GM12878 (cell line): ENCODE measurements around the gene AGBL1. TPM values are rescaled to one million over a fixed set of nuclear protein-coding genes. Genes with fewer than 3 reads are reported as not detected.

Experiments
- ATAC-seq: fragments of 200-7000 bp; cut with Tn5 transposase; 3 replicates; pipeline ENCODE4 v1.9.1; 2020; ENCODE audit warnings: mild to moderate bottlenecking, moderate library complexity
- BruUV-seq: library from RNA; stranded (reverse); fragments of 400-500 nt; replicated peaks from 2 replicates; lab custom pipeline; 2021; lab: Mats Ljungman, UMichigan
- CTCF ChIA-PET: fragments of 300-600 bp; sonication (Branson Sonifier 250); formaldehyde crosslinking; extraction: SDS; loops from one replicate; lab custom pipeline; 2021; ENCODE audit warnings: inconsistent platforms; lab: Yijun Ruan, JAX
- POLR2A ChIA-PET: fragments of 350-600 bp; formaldehyde crosslinking; extraction: SDS; loops from one replicate; lab custom pipeline; 2021; ENCODE audit warnings: inconsistent platforms; lab: Charles Lee
- RAD21 ChIA-PET: fragments of 300-600 bp; sonication (Branson Sonifier 250); formaldehyde crosslinking; loops from one replicate; lab custom pipeline; 2023; ENCODE audit warnings: antibody characterized with exemption; ENCODE audit not compliant: unreplicated experiment; lab: Charles Lee
- SMC1A ChIA-PET: fragments of 300-600 bp; sonication (Branson Sonifier 250); formaldehyde crosslinking; loops from one replicate; lab custom pipeline; 2023; ENCODE audit not compliant: unreplicated experiment, uncharacterized antibody; lab: Charles Lee
- DNase-seq: peaks from one replicate; pipeline ENCODE4 v3.0.0-alpha.2; 2011; ENCODE audit warnings: low read depth, low spot score
- FAIRE-seq: peaks from 3 replicates; lab custom pipeline; 2011; peaks lifted over from hg19 to GRCh38; lab: Jason Lieb, UNC
- H2AFZ ChIP-seq: 2 replicates; pipeline ENCODE4 v1.6.0; 2011; ENCODE audit warnings: low read depth, low read length, control low read depth; ENCODE audit not compliant: control insufficient read depth
- H3K27ac ChIP-seq: 2 replicates; pipeline ENCODE4 v1.5.1; 2011; ENCODE audit warnings: control low read depth; ENCODE audit not compliant: control insufficient read depth, insufficient read depth
- H3K27me3 ChIP-seq, 2 experiments: replicated peaks in 1 of 2; 2 replicates each; pipeline versions ENCODE4 v1.6.0 to v1.6.1; 2011; ENCODE audit warnings: low read length in 1 of 2; ENCODE audit not compliant: control insufficient read depth in 2 of 2, insufficient read depth in 2 of 2
- H3K36me3 ChIP-seq, 2 experiments: 2 replicates each; pipeline ENCODE4 v1.5.1; 2011; ENCODE audit warnings: low read length in 1 of 2; ENCODE audit not compliant: control insufficient read depth in 2 of 2, insufficient read depth in 2 of 2
- H3K4me1 ChIP-seq: 2 replicates; pipeline ENCODE4 v1.6.1; 2011; ENCODE audit warnings: mild to moderate bottlenecking, low read length, moderate library complexity, mixed read lengths; ENCODE audit not compliant: control insufficient read depth, insufficient read depth
- H3K4me2 ChIP-seq: 2 replicates; pipeline ENCODE4 v1.6.0; 2011; ENCODE audit warnings: control low read depth; ENCODE audit not compliant: control insufficient read depth, insufficient read depth
- H3K4me3 ChIP-seq: fragments of 200-600 bp; sonication (generic); 2 replicates; pipeline ENCODE4 v1.5.1; 2016
- H3K79me2 ChIP-seq: 2 replicates; pipeline ENCODE4 v1.6.0; 2011; ENCODE audit warnings: low read length; ENCODE audit not compliant: control insufficient read depth, insufficient read depth
- H3K9ac ChIP-seq: 2 replicates; pipeline ENCODE4 v1.8.0; 2011; ENCODE audit warnings: low read length, control low read depth, mixed read lengths; ENCODE audit not compliant: control insufficient read depth, insufficient read depth
- H3K9me3 ChIP-seq: replicated peaks from 3 replicates; pipeline ENCODE4 v1.5.1; 2011; ENCODE audit warnings: mild to moderate bottlenecking, low read length; ENCODE audit not compliant: control insufficient read depth, insufficient read depth
- H4K20me1 ChIP-seq: 2 replicates; pipeline ENCODE4 v1.6.0; 2011; ENCODE audit not compliant: control insufficient read depth, insufficient read depth
- ASH2L ChIP-seq: fragments of 300-600, 200-600 bp; sonication (generic); IDR thresholded peaks from 2 replicates; pipeline ENCODE4 v1.6.1; 2017; ENCODE audit warnings: low read depth, mild to moderate bottlenecking, borderline replicate concordance
- CTCF ChIP-seq, 3 experiments: IDR thresholded peaks in 2 of 3; conservative IDR thresholded peaks in 1 of 3; 2 replicates each; pipeline ENCODE4 v1.5.1; 2011; ENCODE audit warnings: low read depth in 3 of 3, low read length in 3 of 3, mild to moderate bottlenecking in 3 of 3, control low read depth in 2 of 3, moderate library complexity in 2 of 3, inconsistent platforms in 1 of 3, mixed read lengths in 1 of 3; ENCODE audit not compliant: control insufficient read depth in 2 of 3, insufficient read depth in 1 of 3; ENCODE audit errors: extremely low read depth in 1 of 3
- MLLT1 ChIP-seq: fragments of 450-650 bp; IDR thresholded peaks from 2 replicates; pipeline ENCODE4 v1.6.1; 2016; ENCODE audit warnings: mild to moderate bottlenecking
- MYC ChIP-seq: IDR thresholded peaks from 2 replicates; pipeline ENCODE4 v1.6.1; 2011; ENCODE audit warnings: mild to moderate bottlenecking, low read length, moderate library complexity, inconsistent platforms; ENCODE audit not compliant: insufficient read depth, insufficient replicate concordance, insufficient read length, severe bottlenecking
- RB1 ChIP-seq: fragments of 450-650 bp; formaldehyde crosslinking; IDR thresholded peaks from 2 replicates; pipeline ENCODE4 v1.6.1; 2017; ENCODE audit warnings: mild to moderate bottlenecking, borderline replicate concordance
- RELA ChIP-seq: fragments of 450-650 bp; IDR thresholded peaks from 2 replicates; pipeline ENCODE4 v1.8.0; 2014; ENCODE audit warnings: borderline replicate concordance; ENCODE audit not compliant: partially characterized antibody
- RELB ChIP-seq: fragments of 450-650 bp; IDR thresholded peaks from 2 replicates; pipeline ENCODE4 v1.6.1; 2017; ENCODE audit warnings: low read depth, mild to moderate bottlenecking, moderate library complexity
- RUNX3 ChIP-seq: IDR thresholded peaks from 2 replicates; pipeline ENCODE4 v1.6.1; 2012; ENCODE audit warnings: low read length, inconsistent platforms
- SP1 ChIP-seq: IDR thresholded peaks from one replicate; pipeline ENCODE4 v1.6.1; 2011; ENCODE audit warnings: low read depth, low read length
- SPI1 ChIP-seq: IDR thresholded peaks from 2 replicates; pipeline ENCODE4 v1.6.1; 2011; ENCODE audit warnings: low read depth, mild to moderate bottlenecking, low read length, moderate library complexity, borderline replicate concordance; ENCODE audit not compliant: insufficient read depth
- WGBS: methylation state at CpG from one replicate; pipeline ENCODE4 v1.1.6; 2016; ENCODE audit warnings: low lambda C conversion rate; ENCODE audit not compliant: insufficient replicate concordance, insufficient coverage; ENCODE audit errors: missing lambda C conversion rate; 5-methylcytosine and 5-hydroxymethylcytosine counted together
- in situ Hi-C: fragments of 300-500 bp; cut with MboI; formaldehyde crosslinking; loops from 9 replicates; pipeline ENCODE4 v1.14.3; 2018; ENCODE audit warnings: mixed read lengths
- intact Hi-C: fragments of 100-400 bp; cut with micrococcal nuclease; formaldehyde crosslinking; loops from one replicate; pipeline ENCODE4 v1.14.2; 2022; ENCODE audit not compliant: unreplicated experiment
- polyA plus RNA-seq, 11 experiments: library from polyadenylated mRNA; depleted of rRNA in 4 of 11; unstranded in 6 of 11; stranded (reverse) in 5 of 11; fragments of >200 nt; fragmentation: Nextera tagmentation in 4 of 11; fragmentation: Illumina TruSeq in 1 of 11; extraction: Ambion mirVana in 4 of 11; extraction: Trizol in 1 of 11; gene quantifications; 1 replicate in 1 of 11; 2 replicates in 10 of 11; pipeline versions ENCODE4 v1.2.1 to v1.2.3, GENCODE V29; 2011 to 2016; ENCODE audit warnings: inconsistent platforms in 2 of 11, missing spikeins in 2 of 11, low read depth in 1 of 11
- total RNA-seq, 4 experiments: library from RNA; depleted of rRNA in 3 of 4; stranded (reverse); fragments of >200 nt in 3 of 4; fragmentation: Illumina TruSeq in 1 of 4; extraction: Trizol in 1 of 4; gene quantifications; 2 replicates each; pipeline versions ENCODE4 v1.2.1 to v1.2.3, GENCODE V29; 2013 to 2021

AGBL1 gene
- total and polyA plus RNA-seq, 10 of the 15 experiments (the other 5 are each of a cell fraction or from before 2014, with no cell fraction given) = not detected

- no TSS peak for BruUV-seq
- CTCF ChIA-PET = no interaction called here
Observed at GRCh38 chr15:86871964-86872363, 792.3 kb downstream of the AGBL1 start.

More at GRCh38 chr15:86871964-86872363, 792.3 kb downstream of the AGBL1 start:
- no peak for ATAC-seq
- POLR2A ChIA-PET = no interaction called here
- Histone ChIP-seq H3K9me3 (no peaks in the 10 kb centered on the region), H3K79me2 (no peaks in the 10 kb centered on the region), H3K4me3 (no peak overlapping the region), H3K4me2 (no peak overlapping the region), H3K27me3 (no peaks in the 10 kb centered on the region), H3K4me1 (no peaks in the 10 kb centered on the region)
- in situ Hi-C loops (no loop called here), intact Hi-C loops (no loop called here)
- DNase-seq = no peak
- SMC1A ChIA-PET = no interaction called here
- RAD21 ChIA-PET = no interaction called here
- 25% methylated on average over 4 of the region's 4 CpGs for WGBS
- no peak for TF ChIP-seq CTCF (IDR thresholded peaks at IDR 0.05 in 2 of 3, conservative IDR thresholded peaks at IDR 0.05 in 1 of 3; ENCODE audit: control insufficient read depth in 2 of 3, extremely low read depth in 1 of 3, insufficient read depth in 1 of 3, low read depth in 3 of 3, low read length in 3 of 3)
- TF ChIP-seq MYC = no peak
- no peak for TF ChIP-seq SP1
- TF ChIP-seq SPI1 = no peak
- no peak for TF ChIP-seq ASH2L
- no peak for TF ChIP-seq RUNX3
- TF ChIP-seq RELA = no peak
- no peak for TF ChIP-seq RELB
- no peak for TF ChIP-seq RB1
- no peak for TF ChIP-seq MLLT1
- TF ChIP-seq, all 136 proteins: peak for 0
- Histone ChIP-seq H3K27ac (no peak overlapping the region), H3K9ac (no peak overlapping the region), H4K20me1 (no peaks in the 10 kb centered on the region), H3K36me3 (no peaks in the 10 kb centered on the region), H2AFZ (no peak overlapping the region)
- FAIRE-seq = no peak
